Measurements from ENCODE around the gene DCTN3.
A peak's percentile ranks its signal among the peaks of the same experiment; 100 is the strongest.
"Not testable (repeated sequence)": the region's sequence is repeated elsewhere in the genome, so short reads cannot be mapped to it uniquely, and the experiment has no call there.

The DCTN3 gene

DNA sequence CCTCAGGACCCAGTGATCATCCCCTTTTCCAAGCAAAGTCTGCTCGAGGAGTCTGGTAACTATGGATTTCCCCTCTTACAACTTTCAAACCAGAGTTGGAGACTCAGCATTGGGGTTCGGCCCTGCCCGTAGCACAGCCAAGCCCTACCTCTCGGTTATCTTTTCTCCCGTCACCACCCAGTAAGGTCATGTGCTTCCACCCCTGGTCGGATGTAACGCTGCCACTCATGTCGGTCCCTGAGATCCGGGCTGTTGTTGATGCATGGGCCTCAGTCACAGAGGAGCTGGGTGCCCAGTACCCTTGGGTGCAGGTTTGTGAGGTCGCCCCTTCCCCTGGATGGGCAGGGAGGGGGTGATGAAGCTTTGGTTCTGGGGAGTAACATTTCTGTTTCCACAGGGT lies 27.4 kb upstream of the DCTN3 start:
- in situ Hi-C loops (cut with HindIII; ENCODE audit: low sequenced_read_pairs), result no loop called here
- DNase-seq (ENCODE audit: low read depth, low spot score), result no peak
- peak overlapping the region; percentile 83 for H3K4me3 ChIP-seq (ENCODE audit: low read depth, low read length)
- TF ChIP-seq, protein P1, sequence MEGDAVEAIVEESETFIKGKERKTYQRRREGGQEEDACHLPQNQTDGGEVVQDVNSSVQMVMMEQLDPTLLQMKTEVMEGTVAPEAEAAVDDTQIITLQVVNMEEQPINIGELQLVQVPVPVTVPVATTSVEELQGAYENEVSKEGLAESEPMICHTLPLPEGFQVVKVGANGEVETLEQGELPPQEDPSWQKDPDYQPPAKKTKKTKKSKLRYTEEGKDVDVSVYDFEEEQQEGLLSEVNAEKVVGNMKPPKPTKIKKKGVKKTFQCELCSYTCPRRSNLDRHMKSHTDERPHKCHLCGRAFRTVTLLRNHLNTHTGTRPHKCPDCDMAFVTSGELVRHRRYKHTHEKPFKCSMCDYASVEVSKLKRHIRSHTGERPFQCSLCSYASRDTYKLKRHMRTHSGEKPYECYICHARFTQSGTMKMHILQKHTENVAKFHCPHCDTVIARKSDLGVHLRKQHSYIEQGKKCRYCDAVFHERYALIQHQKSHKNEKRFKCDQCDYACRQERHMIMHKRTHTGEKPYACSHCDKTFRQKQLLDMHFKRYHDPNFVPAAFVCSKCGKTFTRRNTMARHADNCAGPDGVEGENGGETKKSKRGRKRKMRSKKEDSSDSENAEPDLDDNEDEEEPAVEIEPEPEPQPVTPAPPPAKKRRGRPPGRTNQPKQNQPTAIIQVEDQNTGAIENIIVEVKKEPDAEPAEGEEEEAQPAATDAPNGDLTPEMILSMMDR (IDR thresholded peaks at IDR 0.05; ENCODE audit: low read depth, low read length), result no peak

DNA sequence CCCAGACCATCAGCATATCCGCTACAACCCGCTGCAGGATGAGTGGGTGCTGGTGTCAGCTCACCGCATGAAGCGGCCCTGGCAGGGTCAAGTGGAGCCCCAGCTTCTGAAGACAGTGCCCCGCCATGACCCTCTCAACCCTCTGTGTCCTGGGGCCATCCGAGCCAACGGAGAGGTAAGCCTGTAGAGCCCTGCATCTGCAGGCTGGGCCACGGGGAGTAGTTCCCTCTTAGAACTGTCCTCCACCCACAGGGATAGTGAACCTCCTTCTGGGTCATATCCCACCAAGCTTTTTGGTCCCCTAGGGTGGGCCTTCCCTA lies 26.7 kb upstream of the DCTN3 start:
- TF ChIP-seq, protein P1 (IDR thresholded peaks at IDR 0.05; ENCODE audit: low read depth, low read length), result no peak
- in situ Hi-C loops (cut with HindIII; ENCODE audit: low sequenced_read_pairs), result no loop called here
- DNase-seq (ENCODE audit: low read depth, low spot score), result no peak
- peak overlapping the region; percentile 83 for H3K4me3 ChIP-seq (ENCODE audit: low read depth, low read length)

GRCh38 chr9:34646211-34647083 lies 26.2 kb upstream of the DCTN3 start, which contains the start of gene GALT:
Gene GALT (plus strand): TSS chr9:34646675. CDS start chr9:34646705, 30 bp downstream.
- H3K4me3 ChIP-seq (ENCODE audit: low read depth, low read length), result peak within 1 kb of the TSS; percentile 83
- peak; percentile 84 for DNase-seq (ENCODE audit: low read depth, low spot score)
- in situ Hi-C loops (cut with HindIII; ENCODE audit: low sequenced_read_pairs), result no loop called here
- TF ChIP-seq, protein P1 (IDR thresholded peaks at IDR 0.05; ENCODE audit: low read depth, low read length), result peak; percentile 64

GRCh38 chr9:34644766-34645314 lies 24.5 kb upstream of the DCTN3 start:
- H3K4me3 ChIP-seq (ENCODE audit: low read depth, low read length), result no peak overlapping the region
- TF ChIP-seq, protein P1 (IDR thresholded peaks at IDR 0.05; ENCODE audit: low read depth, low read length), result no peak
- in situ Hi-C loops (cut with HindIII; ENCODE audit: low sequenced_read_pairs), result no loop called here
- no peak for DNase-seq (ENCODE audit: low read depth, low spot score)

- no peak overlapping the region for H3K4me3 ChIP-seq (ENCODE audit: low read depth, low read length)
- DNase-seq (ENCODE audit: low read depth, low spot score), result no peak
- TF ChIP-seq, protein P1 (IDR thresholded peaks at IDR 0.05; ENCODE audit: low read depth, low read length), result no peak
- in situ Hi-C loops (cut with HindIII; ENCODE audit: low sequenced_read_pairs), result no loop called here
These were observed 22.4 kb upstream of the DCTN3 start for GRCh38 chr9:34642679-34643078.

DNA sequence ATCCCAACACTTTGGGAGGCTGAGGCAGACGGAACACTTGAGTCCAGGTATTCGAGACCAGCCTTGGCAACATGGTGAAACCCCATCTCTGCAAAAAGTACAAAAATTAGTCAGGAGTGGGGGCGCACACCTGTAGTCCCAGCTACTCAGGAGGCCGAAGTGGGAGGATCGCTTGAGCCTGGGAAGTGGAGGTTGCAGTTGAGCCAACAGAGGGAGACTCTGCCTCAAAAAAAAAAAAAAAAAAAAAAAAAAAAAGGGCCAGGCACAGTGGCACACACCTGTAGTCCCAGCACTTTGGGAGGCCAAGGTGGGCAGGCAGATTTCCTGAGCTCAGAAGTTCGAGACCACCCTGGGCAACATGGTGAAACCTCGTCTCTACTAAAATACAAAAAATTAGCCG lies 19.0 kb upstream of the DCTN3 start:
- DNase-seq (ENCODE audit: low read depth, low spot score); in situ Hi-C loops (cut with HindIII; ENCODE audit: low sequenced_read_pairs); H3K4me3 ChIP-seq (ENCODE audit: low read depth, low read length): not testable (repeated sequence)

DNA sequence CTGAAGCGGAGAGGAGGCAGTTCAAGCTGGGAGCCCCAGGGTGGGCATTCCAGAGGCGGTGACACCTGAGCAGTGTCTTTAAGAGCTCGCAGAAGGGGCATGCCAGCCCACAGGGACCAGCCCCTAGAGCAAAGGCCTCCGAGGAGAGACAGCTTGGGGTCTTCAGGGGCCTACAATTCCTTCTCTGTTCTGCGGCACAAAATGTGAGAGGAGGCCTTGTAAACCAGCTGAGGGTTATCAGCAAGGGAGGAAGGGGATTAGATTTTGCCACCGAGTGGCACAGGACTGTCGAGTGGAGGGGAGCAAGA lies 17.8 kb upstream of the DCTN3 start:
- no peak for DNase-seq (ENCODE audit: low read depth, low spot score)
- H3K4me3 ChIP-seq (ENCODE audit: low read depth, low read length), result peak overlapping the region; percentile 72
- TF ChIP-seq, protein P1 (IDR thresholded peaks at IDR 0.05; ENCODE audit: low read depth, low read length), result no peak
- in situ Hi-C loops (cut with HindIII; ENCODE audit: low sequenced_read_pairs), result no loop called here

Measured in astrocyte of the spinal cord (primary cell).